Retinal pigment epithelial cell (primary cell): ENCODE measurements around the gene RAB3IL1.

Source experiments
- DNase-seq: peaks from one replicate; pipeline ENCODE4 v3.0.0-alpha.2; 2010; ENCODE audit warnings: low read depth
- H3K4me3 ChIP-seq: 2 replicates; pipeline ENCODE4 v1.5.1; 2011; ENCODE audit warnings: mild to moderate bottlenecking, low read length, control low read depth, moderate library complexity
- TF ChIP-seq, protein P1 (sequence below): conservative IDR thresholded peaks from 2 replicates; pipeline ENCODE4 v1.5.1; 2011; ENCODE audit warnings: low read depth, low read length, control low read depth, inconsistent platforms

RAB3IL1 gene

GRCh38 chr11:61864814-61865775 is 52.3 kb downstream of the RAB3IL1 start:
- TF ChIP-seq, protein P1, sequence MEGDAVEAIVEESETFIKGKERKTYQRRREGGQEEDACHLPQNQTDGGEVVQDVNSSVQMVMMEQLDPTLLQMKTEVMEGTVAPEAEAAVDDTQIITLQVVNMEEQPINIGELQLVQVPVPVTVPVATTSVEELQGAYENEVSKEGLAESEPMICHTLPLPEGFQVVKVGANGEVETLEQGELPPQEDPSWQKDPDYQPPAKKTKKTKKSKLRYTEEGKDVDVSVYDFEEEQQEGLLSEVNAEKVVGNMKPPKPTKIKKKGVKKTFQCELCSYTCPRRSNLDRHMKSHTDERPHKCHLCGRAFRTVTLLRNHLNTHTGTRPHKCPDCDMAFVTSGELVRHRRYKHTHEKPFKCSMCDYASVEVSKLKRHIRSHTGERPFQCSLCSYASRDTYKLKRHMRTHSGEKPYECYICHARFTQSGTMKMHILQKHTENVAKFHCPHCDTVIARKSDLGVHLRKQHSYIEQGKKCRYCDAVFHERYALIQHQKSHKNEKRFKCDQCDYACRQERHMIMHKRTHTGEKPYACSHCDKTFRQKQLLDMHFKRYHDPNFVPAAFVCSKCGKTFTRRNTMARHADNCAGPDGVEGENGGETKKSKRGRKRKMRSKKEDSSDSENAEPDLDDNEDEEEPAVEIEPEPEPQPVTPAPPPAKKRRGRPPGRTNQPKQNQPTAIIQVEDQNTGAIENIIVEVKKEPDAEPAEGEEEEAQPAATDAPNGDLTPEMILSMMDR = no peak
- DNase-seq = no peak
- H3K4me3 ChIP-seq = no peak overlapping the region

- TF ChIP-seq, protein P1 = no peak
- DNase-seq = no peak
- no peak overlapping the region for H3K4me3 ChIP-seq
These were observed 53.8 kb downstream of the RAB3IL1 start for GRCh38 chr11:61863548-61864081.

- DNase-seq = no peak
- TF ChIP-seq, protein P1 = no peak
- H3K4me3 ChIP-seq = no peak overlapping the region
These were observed 54.4 kb downstream of the RAB3IL1 start for GRCh38 chr11:61862714-61863547.

DNA sequence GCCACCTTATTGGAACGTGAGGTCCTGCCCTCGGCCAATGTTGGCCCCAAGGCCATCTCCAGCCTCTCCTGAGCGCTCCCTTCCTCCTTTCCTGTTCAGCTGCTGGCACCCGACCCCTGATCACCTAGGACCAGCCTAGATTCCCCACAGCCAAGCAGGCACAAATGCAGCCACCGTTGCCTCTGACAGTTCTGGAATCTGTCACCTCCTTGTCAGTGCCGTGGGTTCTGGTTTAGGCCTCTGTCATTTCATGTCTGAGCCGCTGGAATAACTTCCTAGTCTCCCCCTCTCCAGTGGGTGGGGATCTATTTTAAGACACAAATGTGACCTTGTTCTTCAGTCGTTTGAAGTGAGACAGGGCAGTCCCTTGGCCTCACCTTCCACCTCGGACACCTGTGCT is 55.7 kb downstream of the RAB3IL1 start:
- DNase-seq = no peak
- H3K4me3 ChIP-seq = no peak overlapping the region
- TF ChIP-seq, protein P1 = no peak

GRCh38 chr11:61860054-61860903 is 57.1 kb downstream of the RAB3IL1 start:
- H3K4me3 ChIP-seq = no peak overlapping the region
- TF ChIP-seq, protein P1 = no peak
- DNase-seq = no peak

DNA sequence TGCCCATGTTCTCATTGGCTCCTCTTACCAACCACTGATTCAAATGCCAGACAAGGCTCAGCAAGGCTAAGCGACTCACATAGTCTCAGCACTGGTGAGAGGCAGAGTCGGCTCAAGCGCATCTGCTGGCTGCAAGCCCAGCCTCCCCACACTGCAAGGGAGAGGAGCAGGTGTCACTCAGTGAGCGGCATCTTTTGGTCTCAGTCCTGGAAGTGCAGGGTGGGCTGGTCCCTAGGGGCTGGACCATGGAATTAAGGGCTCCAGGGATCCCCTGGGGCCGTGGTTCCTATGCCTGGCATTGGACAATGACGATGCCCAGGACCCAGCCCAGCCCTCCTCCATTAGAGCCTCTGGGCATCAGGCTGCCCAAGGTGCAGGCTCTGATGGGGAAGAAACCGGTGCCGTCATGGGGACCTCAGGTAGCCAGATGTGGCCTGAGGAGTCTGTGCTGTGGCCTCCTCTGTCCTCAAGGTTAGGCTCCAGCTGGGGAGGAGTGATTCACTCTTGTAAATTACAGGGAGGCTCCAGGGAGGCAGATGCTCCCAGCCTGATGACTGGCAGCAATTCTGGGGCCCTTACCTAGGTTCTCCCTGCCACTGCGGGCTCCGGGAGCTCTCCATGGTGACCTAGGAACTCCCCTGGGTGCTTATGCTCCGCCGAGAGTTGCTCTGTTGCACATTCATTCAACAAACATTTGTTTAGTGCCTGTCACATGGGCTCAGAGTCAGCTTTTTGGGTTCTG is 61.3 kb downstream of the RAB3IL1 start:
- H3K4me3 ChIP-seq = no peak overlapping the region
- DNase-seq = no peak
- TF ChIP-seq, protein P1 = no peak
